SK-N-SH (cell line): ENCODE results near the gene F2RL3.

ENCODE experiments used
- ELF1 ChIP-seq: IDR thresholded peaks from 2 replicates; pipeline ENCODE4 v1.4.0; 2012
- POLR2AphosphoS5 ChIP-seq: IDR thresholded peaks from 2 replicates; pipeline ENCODE4 v1.6.1; 2012; ENCODE audit warnings: low read depth, low read length
- SIN3A ChIP-seq: IDR thresholded peaks from 2 replicates; pipeline ENCODE4 v1.6.1; 2012; ENCODE audit warnings: low read depth, mild to moderate bottlenecking, low read length, moderate library complexity, borderline replicate concordance
- YY1 ChIP-seq: IDR thresholded peaks from 2 replicates; pipeline ENCODE4 v1.4.0; 2012; ENCODE audit warnings: low read depth, mild to moderate bottlenecking
- TF ChIP-seq, protein P1 (sequence below): fragments of 200-600 bp; sonication (generic); IDR thresholded peaks from 2 replicates; pipeline ENCODE4 v1.6.1; 2017; ENCODE audit warnings: antibody characterized with exemption, mild to moderate bottlenecking, moderate library complexity

DNA sequence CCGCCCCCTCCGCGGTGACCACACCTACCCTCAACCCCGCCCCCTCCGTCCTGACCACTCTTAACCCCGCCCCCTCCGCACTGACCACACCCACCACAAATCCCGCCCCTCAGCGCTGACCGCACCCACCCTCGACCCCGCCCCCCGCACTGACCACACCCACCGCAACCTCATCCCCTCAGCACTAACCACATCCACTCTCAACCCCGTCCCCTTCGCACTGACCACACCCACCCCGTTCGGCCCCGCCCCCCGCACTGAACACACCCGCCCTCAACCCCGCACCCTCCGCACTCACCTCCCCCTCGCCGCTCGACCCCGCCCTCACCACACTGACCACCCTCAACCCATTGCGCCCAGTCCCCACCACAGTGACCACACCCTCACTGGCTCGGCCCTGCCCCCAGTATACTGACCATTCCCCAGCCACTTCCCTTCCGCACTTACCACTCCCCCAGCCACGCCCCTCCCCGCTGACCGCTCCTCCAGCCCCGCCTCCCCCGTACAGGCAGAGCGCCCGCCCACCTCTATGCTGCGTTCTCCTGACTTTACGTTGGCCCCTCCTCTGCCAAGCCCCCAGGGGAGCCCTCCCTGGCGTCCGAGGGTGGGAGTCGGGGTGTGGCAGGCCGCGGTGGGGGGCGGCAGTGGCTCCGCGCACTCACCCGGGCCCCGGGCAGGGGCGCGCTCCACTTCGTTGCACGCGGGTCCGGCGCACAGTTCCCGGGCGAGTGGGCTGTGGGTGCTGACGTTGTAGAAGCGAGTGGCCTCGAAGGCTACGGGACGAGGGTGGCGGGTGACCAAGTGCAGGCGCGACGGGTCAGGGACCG is 8.4 kb downstream of the F2RL3 start:
- TF ChIP-seq, protein P1, sequence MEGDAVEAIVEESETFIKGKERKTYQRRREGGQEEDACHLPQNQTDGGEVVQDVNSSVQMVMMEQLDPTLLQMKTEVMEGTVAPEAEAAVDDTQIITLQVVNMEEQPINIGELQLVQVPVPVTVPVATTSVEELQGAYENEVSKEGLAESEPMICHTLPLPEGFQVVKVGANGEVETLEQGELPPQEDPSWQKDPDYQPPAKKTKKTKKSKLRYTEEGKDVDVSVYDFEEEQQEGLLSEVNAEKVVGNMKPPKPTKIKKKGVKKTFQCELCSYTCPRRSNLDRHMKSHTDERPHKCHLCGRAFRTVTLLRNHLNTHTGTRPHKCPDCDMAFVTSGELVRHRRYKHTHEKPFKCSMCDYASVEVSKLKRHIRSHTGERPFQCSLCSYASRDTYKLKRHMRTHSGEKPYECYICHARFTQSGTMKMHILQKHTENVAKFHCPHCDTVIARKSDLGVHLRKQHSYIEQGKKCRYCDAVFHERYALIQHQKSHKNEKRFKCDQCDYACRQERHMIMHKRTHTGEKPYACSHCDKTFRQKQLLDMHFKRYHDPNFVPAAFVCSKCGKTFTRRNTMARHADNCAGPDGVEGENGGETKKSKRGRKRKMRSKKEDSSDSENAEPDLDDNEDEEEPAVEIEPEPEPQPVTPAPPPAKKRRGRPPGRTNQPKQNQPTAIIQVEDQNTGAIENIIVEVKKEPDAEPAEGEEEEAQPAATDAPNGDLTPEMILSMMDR: no peak
- no peak for TF ChIP-seq POLR2AphosphoS5
- no peak for TF ChIP-seq YY1
- no peak for TF ChIP-seq ELF1
- TF ChIP-seq SIN3A: no peak; the same call in 1 of the 2 replicates
